ENCODE data around the gene ABCC2. TPM values are rescaled to one million over a fixed set of nuclear protein-coding genes. Genes with fewer than 3 reads are reported as not detected.

The ABCC2 gene
- total and polyA plus RNA-seq, 4 experiments from 2014 or later: 0.72 to 6.7 (median 3.8) TPM

DNA sequence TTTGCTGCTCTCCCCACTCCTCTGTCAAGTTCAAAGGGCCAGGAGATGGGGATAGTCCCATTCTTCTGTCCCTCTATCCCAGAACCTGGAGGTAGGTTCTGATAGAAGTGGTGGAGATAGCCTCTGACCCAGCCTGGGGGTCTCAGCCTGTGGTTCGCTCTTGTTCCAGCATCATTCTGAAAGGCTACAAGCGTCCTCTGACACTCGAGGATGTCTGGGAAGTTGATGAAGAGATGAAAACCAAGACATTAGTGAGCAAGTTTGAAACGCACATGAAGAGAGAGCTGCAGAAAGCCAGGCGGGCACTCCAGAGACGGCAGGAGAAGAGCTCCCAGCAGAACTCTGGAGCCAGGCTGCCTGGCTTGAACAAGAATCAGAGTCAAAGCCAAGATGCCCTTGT, 14.5 kb downstream of the ABCC2 start:
- peaks cover 7 to 34% of the 10 kb centered on the region in 2 donors for H3K36me3 Mint-ChIP-seq
- CTCF ChIA-PET (ENCODE audit: partially characterized antibody): interaction anchor here (1.2 kb wide), 1 partner anchor 16 kb away, joined by 3 read pairs; no protein-coding TSS in a partner anchor
- intact Hi-C loops (cut with micrococcal nuclease): no loop called here
- no peak overlapping the region for H3K4me3 Mint-ChIP-seq
- Histone ChIP-seq H3K4me1 (ENCODE audit: insufficient read depth, low read length) (no peaks in the 10 kb centered on the region), H3K27ac (ENCODE audit: low read depth, low read length) (no peak overlapping the region), H3K36me3 (ENCODE audit: insufficient read depth, low read length) (no peaks in the 10 kb centered on the region), H3K27me3 (ENCODE audit: insufficient read depth, low read length) (no peaks in the 10 kb centered on the region), H3K9me3 (ENCODE audit: control insufficient read depth in 1 of 2, low read length in 2 of 2) (no peaks in the 10 kb centered on the region), H3K4me3 (ENCODE audit: low read length in 2 of 2) (no peak overlapping the region)
- H3K9me3 Mint-ChIP-seq: no peaks in the 10 kb centered on the region
- POLR2A ChIA-PET (ENCODE audit: partially characterized antibody): no interaction called here
- H3K27me3 Mint-ChIP-seq: no peaks in the 10 kb centered on the region
- H3K4me1 Mint-ChIP-seq: no peaks in the 10 kb centered on the region
- H3K27ac Mint-ChIP-seq: no peak overlapping the region
- DNase-seq: no peak

DNA sequence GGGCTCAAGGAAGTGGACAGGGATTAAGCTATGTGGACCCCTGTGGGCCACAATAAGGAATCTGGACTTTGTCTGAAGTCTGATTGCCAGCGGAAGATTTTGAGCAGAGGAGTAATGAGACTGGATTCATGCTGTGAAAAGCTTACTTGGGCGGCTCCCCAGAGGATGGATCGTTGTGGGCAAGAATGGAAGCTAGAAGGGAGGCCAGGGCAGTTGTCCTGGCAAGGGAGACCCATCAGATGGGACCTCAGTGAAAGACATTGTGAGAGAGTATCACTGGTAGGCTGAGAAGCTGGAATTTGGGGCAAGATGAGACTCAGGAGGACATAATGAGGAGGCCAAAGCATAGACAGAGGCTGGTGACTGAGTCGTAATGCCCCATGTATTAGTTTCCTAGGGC, 15.6 kb downstream of the ABCC2 start:
- H3K4me1 Mint-ChIP-seq: no peaks in the 10 kb centered on the region
- intact Hi-C loops (cut with micrococcal nuclease): no loop called here
- DNase-seq: no peak
- H3K4me3 Mint-ChIP-seq: no peak overlapping the region
- H3K36me3 Mint-ChIP-seq: peaks cover 7 to 26% of the 10 kb centered on the region in 2 donors
- CTCF ChIA-PET (ENCODE audit: partially characterized antibody): interaction anchor here (1.0 to 1.2 kb wide), 2 partner anchors 15 to 48 kb away, joined by 3 to 4 read pairs; no protein-coding TSS in a partner anchor
- no peaks in the 10 kb centered on the region for H3K27me3 ChIP-seq (ENCODE audit: insufficient read depth, low read length)
- no peak overlapping the region for H3K27ac ChIP-seq (ENCODE audit: low read depth, low read length)
- no peaks in the 10 kb centered on the region for H3K9me3 Mint-ChIP-seq
- POLR2A ChIA-PET (ENCODE audit: partially characterized antibody): no interaction called here
- no peak overlapping the region for H3K27ac Mint-ChIP-seq
- no peaks in the 10 kb centered on the region for H3K4me1 ChIP-seq (ENCODE audit: insufficient read depth, low read length)
- no peaks in the 10 kb centered on the region for H3K9me3 ChIP-seq (ENCODE audit: control insufficient read depth in 1 of 2, low read length in 2 of 2)
- no peaks in the 10 kb centered on the region for H3K27me3 Mint-ChIP-seq
- no peak overlapping the region for H3K4me3 ChIP-seq (ENCODE audit: low read length in 2 of 2)
- no peaks in the 10 kb centered on the region for H3K36me3 ChIP-seq (ENCODE audit: insufficient read depth, low read length)

DNA sequence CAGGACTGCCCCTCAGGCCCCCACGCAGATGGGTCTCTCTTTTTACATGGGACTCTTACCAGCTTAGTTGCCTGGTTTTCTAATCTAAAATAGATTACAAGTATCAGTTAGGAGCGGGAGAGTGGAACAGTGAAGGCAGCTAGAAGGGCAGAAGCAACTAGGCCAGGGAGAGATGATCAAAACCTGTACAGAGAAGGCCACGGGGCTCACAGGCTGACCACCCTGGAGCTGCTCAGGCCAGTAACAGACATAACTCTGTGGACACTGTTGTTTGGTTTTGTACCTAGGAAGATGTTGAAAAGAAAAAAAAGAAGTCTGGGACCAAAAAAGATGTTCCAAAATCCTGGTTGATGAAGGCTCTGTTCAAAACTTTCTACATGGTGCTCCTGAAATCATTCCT, 16.5 kb downstream of the ABCC2 start:
- Mint-ChIP-seq H3K9me3 (no peaks in the 10 kb centered on the region), H3K27ac (no peak overlapping the region), H3K4me3 (no peak overlapping the region), H3K36me3 (peaks cover 2 to 24% of the 10 kb centered on the region in 2 donors), H3K4me1 (no peaks in the 10 kb centered on the region), H3K27me3 (no peaks in the 10 kb centered on the region)
- Histone ChIP-seq H3K27me3 (ENCODE audit: insufficient read depth, low read length) (no peaks in the 10 kb centered on the region), H3K9me3 (ENCODE audit: control insufficient read depth in 1 of 2, low read length in 2 of 2) (no peaks in the 10 kb centered on the region), H3K4me1 (ENCODE audit: insufficient read depth, low read length) (no peaks in the 10 kb centered on the region), H3K27ac (ENCODE audit: low read depth, low read length) (no peak overlapping the region), H3K36me3 (ENCODE audit: insufficient read depth, low read length) (no peaks in the 10 kb centered on the region), H3K4me3 (ENCODE audit: low read length in 2 of 2) (no peak overlapping the region)
- ChIA-PET POLR2A (ENCODE audit: partially characterized antibody) (no interaction called here), CTCF (ENCODE audit: partially characterized antibody) (no interaction called here)
- no peak for DNase-seq
- intact Hi-C loops (cut with micrococcal nuclease): no loop called here

DNA sequence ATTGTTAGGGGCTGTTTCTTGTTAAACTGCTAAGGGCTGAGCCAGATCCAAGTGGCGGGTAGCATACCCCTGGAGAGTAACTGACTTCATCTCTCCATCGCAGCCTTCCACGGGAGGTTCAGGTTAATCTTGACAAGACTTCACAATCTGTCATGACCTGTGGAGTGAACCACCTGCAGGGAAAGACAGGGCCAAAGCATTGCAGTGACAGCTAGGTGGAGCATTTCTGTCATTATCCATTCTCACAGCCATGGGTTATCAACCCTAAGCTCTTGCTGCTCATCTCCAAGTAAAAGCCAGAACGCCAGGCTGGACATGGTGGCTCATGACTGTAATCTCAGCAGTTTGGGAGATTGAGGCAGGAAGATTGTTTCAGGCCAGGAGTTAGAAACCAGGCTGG, 17.2 kb downstream of the ABCC2 start:
- no peak overlapping the region for H3K27ac ChIP-seq (ENCODE audit: low read depth, low read length)
- ChIA-PET CTCF (ENCODE audit: partially characterized antibody) (no interaction called here), POLR2A (ENCODE audit: partially characterized antibody) (no interaction called here)
- Mint-ChIP-seq H3K27me3 (no peaks in the 10 kb centered on the region), H3K36me3 (peaks cover 1 to 20% of the 10 kb centered on the region in 2 donors), H3K27ac (no peak overlapping the region), H3K4me3 (no peak overlapping the region), H3K9me3 (no peaks in the 10 kb centered on the region), H3K4me1 (no peaks in the 10 kb centered on the region)
- H3K4me1 ChIP-seq (ENCODE audit: insufficient read depth, low read length): no peaks in the 10 kb centered on the region
- H3K4me3 ChIP-seq (ENCODE audit: low read length in 2 of 2): no peak overlapping the region
- DNase-seq: no peak
- H3K36me3 ChIP-seq (ENCODE audit: insufficient read depth, low read length): no peaks in the 10 kb centered on the region
- intact Hi-C loops (cut with micrococcal nuclease): no loop called here
- no peaks in the 10 kb centered on the region for H3K9me3 ChIP-seq (ENCODE audit: control insufficient read depth in 1 of 2, low read length in 2 of 2)
- H3K27me3 ChIP-seq (ENCODE audit: insufficient read depth, low read length): no peaks in the 10 kb centered on the region

DNA sequence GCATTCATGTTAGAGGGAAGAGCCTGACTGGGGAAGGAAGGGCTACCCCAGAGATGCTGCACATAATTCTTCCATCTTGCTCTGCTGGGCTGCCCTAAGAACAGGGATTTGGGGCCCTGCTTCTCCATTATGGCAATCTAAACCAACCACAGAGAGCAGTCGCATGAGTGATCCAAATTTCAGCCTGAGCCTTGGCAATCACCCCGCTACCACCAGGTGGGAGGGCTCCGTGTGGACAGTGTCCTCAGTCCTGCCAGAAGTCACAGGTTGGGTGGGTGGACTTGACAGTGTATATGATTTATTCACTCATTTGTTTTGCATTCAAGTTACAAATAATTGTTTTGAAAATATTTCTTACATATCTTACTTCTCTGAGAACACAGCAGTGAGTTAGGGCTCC, 22.0 kb downstream of the ABCC2 start:
- H3K27ac Mint-ChIP-seq: no peak overlapping the region
- Histone ChIP-seq H3K36me3 (ENCODE audit: insufficient read depth, low read length) (no peaks in the 10 kb centered on the region), H3K27ac (ENCODE audit: low read depth, low read length) (no peak overlapping the region), H3K27me3 (ENCODE audit: insufficient read depth, low read length) (no peaks in the 10 kb centered on the region), H3K9me3 (ENCODE audit: control insufficient read depth in 1 of 2, low read length in 2 of 2) (no peaks in the 10 kb centered on the region), H3K4me3 (ENCODE audit: low read length in 2 of 2) (no peak overlapping the region), H3K4me1 (ENCODE audit: insufficient read depth, low read length) (no peaks in the 10 kb centered on the region)
- no peak overlapping the region for H3K4me3 Mint-ChIP-seq
- H3K4me1 Mint-ChIP-seq: no peaks in the 10 kb centered on the region
- peaks cover 0 to 24% of the 10 kb centered on the region in 2 donors for H3K36me3 Mint-ChIP-seq
- no peaks in the 10 kb centered on the region for H3K9me3 Mint-ChIP-seq
- no peak for DNase-seq
- intact Hi-C loops (cut with micrococcal nuclease): no loop called here
- CTCF ChIA-PET (ENCODE audit: partially characterized antibody): no interaction called here
- POLR2A ChIA-PET (ENCODE audit: partially characterized antibody): no interaction called here
- no peaks in the 10 kb centered on the region for H3K27me3 Mint-ChIP-seq

DNA sequence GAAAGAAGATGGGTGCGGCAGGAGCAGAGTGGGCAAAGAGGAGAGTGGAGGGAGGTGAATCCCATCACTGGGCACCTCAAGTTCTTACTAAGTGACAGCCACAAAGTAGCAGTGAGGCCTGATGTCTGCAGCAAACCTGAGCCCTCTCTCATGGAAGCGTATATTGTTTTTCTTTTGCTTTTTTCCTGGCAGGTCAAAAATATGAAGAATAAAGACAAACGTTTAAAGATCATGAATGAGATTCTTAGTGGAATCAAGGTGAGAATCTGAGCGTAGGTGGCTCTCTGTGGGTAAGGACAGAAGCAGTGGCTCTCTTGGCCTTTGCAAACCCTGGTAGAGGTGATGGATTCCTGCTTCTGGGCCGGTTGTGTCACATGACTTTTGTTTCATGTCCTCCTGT, 22.8 kb downstream of the ABCC2 start:
- CTCF ChIA-PET (ENCODE audit: partially characterized antibody): no interaction called here
- POLR2A ChIA-PET (ENCODE audit: partially characterized antibody): no interaction called here
- H3K4me1 Mint-ChIP-seq: no peaks in the 10 kb centered on the region
- H3K36me3 Mint-ChIP-seq: peaks cover 0 to 25% of the 10 kb centered on the region in 2 donors
- H3K27me3 Mint-ChIP-seq: no peaks in the 10 kb centered on the region
- Histone ChIP-seq H3K27ac (ENCODE audit: low read depth, low read length) (no peak overlapping the region), H3K27me3 (ENCODE audit: insufficient read depth, low read length) (no peaks in the 10 kb centered on the region), H3K9me3 (ENCODE audit: control insufficient read depth in 1 of 2, low read length in 2 of 2) (no peaks in the 10 kb centered on the region), H3K36me3 (ENCODE audit: insufficient read depth, low read length) (no peaks in the 10 kb centered on the region), H3K4me1 (ENCODE audit: insufficient read depth, low read length) (no peaks in the 10 kb centered on the region), H3K4me3 (ENCODE audit: low read length in 2 of 2) (no peak overlapping the region)
- intact Hi-C loops (cut with micrococcal nuclease): no loop called here
- H3K9me3 Mint-ChIP-seq: no peaks in the 10 kb centered on the region
- H3K27ac Mint-ChIP-seq: no peak overlapping the region
- no peak for DNase-seq
- no peak overlapping the region for H3K4me3 Mint-ChIP-seq

DNA sequence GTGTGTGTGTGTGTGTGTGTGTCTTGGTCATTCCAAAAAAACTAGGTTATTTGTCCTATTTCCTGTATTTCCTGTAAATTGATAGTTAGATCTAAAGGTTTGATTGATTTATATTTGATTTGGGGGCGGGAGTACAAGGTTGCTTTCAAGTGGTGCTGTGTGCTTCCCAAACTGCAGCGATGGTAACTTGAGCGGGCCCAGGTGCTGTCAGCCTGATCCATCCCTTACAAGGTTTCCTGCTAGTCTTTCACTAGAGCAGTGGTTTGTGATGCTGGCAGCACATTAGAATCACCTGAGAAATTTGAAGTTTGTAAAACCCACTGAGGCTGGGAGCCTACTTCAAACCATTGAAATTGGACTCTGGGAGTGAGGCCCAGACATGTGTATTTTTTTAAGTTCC, 23.7 kb downstream of the ABCC2 start:
- Mint-ChIP-seq H3K9me3 (no peaks in the 10 kb centered on the region), H3K36me3 (peaks cover 0 to 28% of the 10 kb centered on the region in 2 donors), H3K4me3 (no peak overlapping the region), H3K27me3 (no peaks in the 10 kb centered on the region), H3K27ac (no peak overlapping the region), H3K4me1 (no peaks in the 10 kb centered on the region)
- no peak overlapping the region for H3K27ac ChIP-seq (ENCODE audit: low read depth, low read length)
- no peaks in the 10 kb centered on the region for H3K9me3 ChIP-seq (ENCODE audit: control insufficient read depth in 1 of 2, low read length in 2 of 2)
- ChIA-PET POLR2A (ENCODE audit: partially characterized antibody) (no interaction called here), CTCF (ENCODE audit: partially characterized antibody) (no interaction called here)
- no peaks in the 10 kb centered on the region for H3K4me1 ChIP-seq (ENCODE audit: insufficient read depth, low read length)
- H3K36me3 ChIP-seq (ENCODE audit: insufficient read depth, low read length): no peaks in the 10 kb centered on the region
- intact Hi-C loops (cut with micrococcal nuclease): no loop called here
- H3K4me3 ChIP-seq (ENCODE audit: low read length in 2 of 2): no peak overlapping the region
- DNase-seq: no peak
- no peaks in the 10 kb centered on the region for H3K27me3 ChIP-seq (ENCODE audit: insufficient read depth, low read length)

DNA sequence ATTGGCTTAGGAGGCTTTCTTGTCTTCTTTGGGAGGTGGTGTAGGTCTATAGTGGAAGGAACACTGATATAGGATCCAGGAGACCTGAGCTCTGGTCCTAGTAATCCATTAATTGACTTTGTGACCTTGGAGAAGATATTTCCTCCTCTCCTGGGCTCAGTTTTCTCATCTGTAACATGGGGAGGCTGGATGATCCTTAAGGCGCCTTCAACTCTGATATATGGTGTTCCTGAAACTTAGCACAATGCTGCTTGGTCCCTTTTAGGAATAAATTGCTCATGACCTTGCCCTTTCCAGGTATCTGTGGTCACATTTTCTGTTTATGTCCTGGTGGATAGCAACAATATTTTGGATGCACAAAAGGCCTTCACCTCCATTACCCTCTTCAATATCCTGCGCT, 25.3 kb downstream of the ABCC2 start:
- H3K27ac Mint-ChIP-seq: no peak overlapping the region
- Histone ChIP-seq H3K4me3 (ENCODE audit: low read length in 2 of 2) (no peak overlapping the region), H3K27me3 (ENCODE audit: insufficient read depth, low read length) (no peaks in the 10 kb centered on the region), H3K9me3 (ENCODE audit: control insufficient read depth in 1 of 2, low read length in 2 of 2) (no peaks in the 10 kb centered on the region), H3K27ac (ENCODE audit: low read depth, low read length) (no peak overlapping the region), H3K36me3 (ENCODE audit: insufficient read depth, low read length) (no peaks in the 10 kb centered on the region), H3K4me1 (ENCODE audit: insufficient read depth, low read length) (no peaks in the 10 kb centered on the region)
- CTCF ChIA-PET (ENCODE audit: partially characterized antibody): no interaction called here
- H3K27me3 Mint-ChIP-seq: no peaks in the 10 kb centered on the region
- H3K36me3 Mint-ChIP-seq: peaks cover 0 to 28% of the 10 kb centered on the region in 2 donors
- DNase-seq: no peak
- H3K9me3 Mint-ChIP-seq: no peaks in the 10 kb centered on the region
- POLR2A ChIA-PET (ENCODE audit: partially characterized antibody): no interaction called here
- H3K4me1 Mint-ChIP-seq: no peaks in the 10 kb centered on the region
- intact Hi-C loops (cut with micrococcal nuclease): no loop called here
- H3K4me3 Mint-ChIP-seq: no peak overlapping the region

Measured in CD4-positive, alpha-beta memory T cell (primary cell).